Pancreas (tissue), 10 donors: Measurements from ENCODE around the gene EVI5L. TPM values are rescaled to one million over a fixed set of nuclear protein-coding genes. Genes with fewer than 3 reads are reported as not detected.
"Not testable (repeated sequence)": the region's sequence is repeated elsewhere in the genome, so short reads cannot be mapped to it uniquely, and the experiment has no call there.

Source experiments
- ATAC-seq, 4 donors: fragments of 200-7000 bp; cut with Tn5 transposase; one replicate each; pipeline versions ENCODE4 v1.8.0 to v1.9.1; 2020; ENCODE audit warnings: mild to moderate bottlenecking in 4 of 4, moderate library complexity in 4 of 4
- DNase-seq, 6 donors: peaks; one replicate each; pipeline ENCODE4 v3.0.0-alpha.2; 2020
- FAIRE-seq: peaks from 2 replicates; lab custom pipeline; 2012; peaks lifted over from hg19 to GRCh38; lab: Jason Lieb, UNC
- H3K27ac ChIP-seq, 4 donors: fragments of 200-600 bp; sonication (generic); 1 replicate in 3 of 4; 2 replicates in 1 of 4; pipeline versions ENCODE4 v1.5.0 to v1.8.0; 2020
- H3K27me3 ChIP-seq, 4 donors: fragments of 200-600 bp; one replicate each; pipeline ENCODE4 v1.8.0; 2021
- H3K36me3 ChIP-seq, 3 donors: fragments of 200-600 bp; sonication (generic) in 1 of 3; one replicate each; pipeline versions ENCODE4 v1.5.0 to v1.8.0; 2020 to 2021
- H3K4me1 ChIP-seq, 3 donors: fragments of 200-600 bp; one replicate each; pipeline ENCODE4 v1.8.0; 2021
- H3K4me3 ChIP-seq, 4 donors: fragments of 200-600 bp; sonication (generic) in 2 of 4; one replicate each; pipeline versions ENCODE4 v1.5.0 to v1.8.0; 2020 to 2021
- H3K9me3 ChIP-seq, 4 donors: fragments of 200-600 bp; one replicate each; pipeline ENCODE4 v1.8.0; 2021
- CTCF ChIP-seq, 4 donors: fragments of 200-600 bp; sonication (generic) in 3 of 4; IDR thresholded peaks; one replicate each; pipeline versions ENCODE4 v1.5.0 to v1.8.0; 2021; ENCODE audit warnings: antibody characterized with exemption in 4 of 4
- WGBS, 2 donors: extraction: QIAGEN DNeasy Blood & Tissue Kit; methylation state at CpG; one replicate each; pipeline ENCODE4 v1.1.7; 2013; 5-methylcytosine and 5-hydroxymethylcytosine counted together
- intact Hi-C, 3 donors: fragments of 100-400 bp; cut with DNase I; formaldehyde crosslinking; loops; one replicate each; pipeline versions ENCODE4 v1.11.1 to v1.14.2; 2022
- polyA plus RNA-seq, 2 donors: library from polyadenylated mRNA; stranded (reverse); fragments of 200-250 nt; gene quantifications; one replicate each; pipeline ENCODE4 v1.2.3, GENCODE V29; 2013
- total RNA-seq, 6 donors: library from RNA; stranded (reverse); fragmentation: NEBNext Ultra II Directional in 4 of 6; extraction: Animal tissue kit (Norgen Biotek cat#: 25700) in 4 of 6; gene quantifications; one replicate each; pipeline versions ENCODE4 v1.2.1 to v1.2.4, GENCODE V29; 2021 to 2023
- donor health status: healthy with polysubstance abuse.
- donor health status: DM: no; HTN: no; CAD: no; lungs with moderate emphysema.
- donor health status: DM: no; HTN: no; CAD: no.
- donor health status: control.
- donor health status: control.
- donor health status: Bipolar disorder and iron deficiency.
- donor health status: DM: yes; HTN: yes; CAD: no.
- donor health status: DM: no; HTN: no; CAD: no.
- donor health status: DM: no; HTN: no; CAD: no.
- donor health status: DM: yes; HTN: yes; CAD: no.

EVI5L gene
- total and polyA plus RNA-seq, 8 donors: 3.0 to 9.1 (median 4.8) TPM

DNA sequence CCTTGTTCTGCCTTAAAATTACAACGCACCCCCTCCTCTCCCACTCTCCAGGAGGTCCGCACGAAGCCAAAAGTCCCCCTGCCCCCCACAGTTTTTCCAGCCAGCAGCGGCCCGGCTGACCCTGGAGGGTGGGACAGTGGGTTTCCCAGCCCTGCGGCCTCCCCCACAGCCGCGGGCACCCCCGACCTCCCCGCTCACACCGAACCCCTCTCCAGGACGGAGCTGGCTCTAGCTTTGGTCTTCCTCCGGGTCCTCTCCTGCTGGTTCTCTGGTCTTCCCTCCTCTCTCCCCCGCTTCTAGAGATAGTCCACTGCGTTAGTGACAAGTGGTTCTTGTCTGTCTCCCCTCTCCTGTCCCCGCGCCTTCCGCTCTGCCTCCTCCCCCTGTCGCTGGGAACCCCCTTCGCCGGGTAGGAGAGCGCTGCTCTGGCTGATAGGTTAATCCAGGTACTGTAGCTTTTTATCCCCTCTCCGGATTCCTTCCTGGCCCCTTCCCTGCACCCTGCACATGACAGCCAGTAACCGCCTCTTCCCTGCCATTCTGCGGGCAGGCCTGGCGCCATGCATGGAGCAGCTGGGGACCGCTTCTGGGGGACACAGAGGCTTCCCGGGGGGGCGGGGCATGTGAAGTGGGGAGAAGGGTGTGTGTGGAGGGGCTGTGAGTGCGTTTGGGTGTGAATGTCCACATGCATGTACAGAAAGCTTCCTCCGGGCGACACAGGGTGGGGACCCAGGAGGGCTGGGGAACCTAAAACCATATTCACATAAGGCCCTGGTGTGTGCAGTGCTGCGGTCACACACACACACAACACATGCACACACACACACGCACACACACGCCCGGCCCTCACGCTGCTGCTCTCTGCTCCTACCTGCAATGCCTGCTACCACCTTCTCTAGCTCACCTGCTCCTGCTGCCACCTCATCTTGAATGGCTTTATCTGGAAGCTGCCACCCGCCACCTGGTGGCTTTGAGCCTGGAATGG lies 27.0 kb downstream of the EVI5L start:
- intact Hi-C loops: loop anchor here in 1 of 3 donors (10.0 kb wide), 1 partner anchor 68 kb away; the partner anchor contains the start of genes CTXN1 and SNAPC2
- WGBS, 2 donors: 86% methylated on average over 38 of the region's 38 CpGs
- no peak for TF ChIP-seq CTCF (IDR thresholded peaks at IDR 0.05)

GRCh38 chr19:7857727-7858108 lies 27.7 kb downstream of the EVI5L start:
- WGBS, 2 donors: 86 to 89% methylated on average over 7 to 8 of the region's 8 CpGs
- no peak for TF ChIP-seq CTCF (IDR thresholded peaks at IDR 0.05)
- Histone ChIP-seq H3K36me3 (no peaks in the 10 kb centered on the region), H3K9me3 (no peaks in the 10 kb centered on the region), H3K27me3 (no peaks in the 10 kb centered on the region), H3K4me3 (no peak overlapping the region), H3K27ac (no peak overlapping the region), H3K4me1 (peaks cover 4 to 5% (median 5%) of the 10 kb centered on the region in 3 donors)
- no peak for ATAC-seq
- intact Hi-C loops: loop anchor here in 1 of 3 donors (10.0 kb wide), 1 partner anchor 67 kb away; the partner anchor contains the start of genes CTXN1 and SNAPC2
- no peak for FAIRE-seq
- DNase-seq: peak in 1 of 6 donors; percentile 48

More for the DNA sequence above, 27.0 kb downstream of the EVI5L start:
- H3K27me3 ChIP-seq: no peaks in the 10 kb centered on the region
- no peaks in the 10 kb centered on the region for H3K9me3 ChIP-seq
- ATAC-seq: no peak
- no peak for FAIRE-seq
- H3K36me3 ChIP-seq: no peaks in the 10 kb centered on the region
- H3K4me1 ChIP-seq: peaks cover 4 to 5% (median 5%) of the 10 kb centered on the region in 3 donors
- no peak overlapping the region for H3K27ac ChIP-seq
- H3K4me3 ChIP-seq: no peak overlapping the region
- peak in 1 of 6 donors; percentile 10 for DNase-seq

DNA sequence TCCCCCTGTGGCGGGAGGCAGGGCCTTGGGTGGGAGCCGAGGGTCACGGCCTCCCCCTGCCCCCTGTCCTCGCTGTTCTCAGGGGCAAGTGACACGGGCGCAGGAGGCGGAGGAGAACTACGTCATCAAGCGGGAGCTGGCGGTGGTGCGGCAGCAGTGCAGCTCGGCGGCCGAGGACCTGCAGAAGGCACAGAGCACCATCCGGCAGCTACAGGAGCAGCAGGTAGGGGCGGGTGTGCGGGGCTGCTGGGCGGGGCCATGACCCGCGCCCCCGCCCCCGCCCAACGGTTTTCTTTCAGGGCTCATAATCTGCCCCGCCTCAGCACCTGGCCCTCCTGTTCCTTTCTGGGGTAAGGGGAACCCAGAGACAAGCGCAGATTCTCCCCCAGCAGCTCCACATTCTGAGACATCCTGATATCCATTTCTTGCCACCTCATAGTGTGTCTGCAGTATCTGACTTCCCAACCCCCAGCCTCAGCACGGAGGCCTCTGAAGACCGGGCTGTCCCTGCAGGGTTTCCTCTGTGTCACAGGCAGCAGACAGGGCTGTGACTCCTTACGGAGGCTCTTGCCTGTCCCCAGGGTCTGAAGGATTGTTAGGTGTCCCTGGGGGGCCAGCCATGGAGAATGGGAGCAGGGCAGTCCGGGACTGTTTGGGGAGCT lies 28.2 kb downstream of the EVI5L start:
- Histone ChIP-seq H3K4me3 (no peak overlapping the region), H3K9me3 (no peaks in the 10 kb centered on the region), H3K4me1 (peaks cover 4 to 5% (median 5%) of the 10 kb centered on the region in 3 donors), H3K36me3 (no peaks in the 10 kb centered on the region), H3K27me3 (no peaks in the 10 kb centered on the region), H3K27ac (no peak overlapping the region)
- no peak for ATAC-seq
- no peak for FAIRE-seq
- intact Hi-C loops: loop anchor here in 1 of 3 donors (10.0 kb wide), 1 partner anchor 67 kb away; the partner anchor contains the start of genes CTXN1 and SNAPC2
- peak in 1 of 6 donors; percentile 26 for DNase-seq
- TF ChIP-seq CTCF (IDR thresholded peaks at IDR 0.05): no peak
- WGBS, 2 donors: 82 to 83% methylated on average over 28 to 29 of the region's 29 CpGs

- WGBS, 2 donors: 94 to 95% methylated on average over 7 to 8 of the region's 8 CpGs
- intact Hi-C loops: loop anchor here in 1 of 3 donors (10.0 kb wide), 1 partner anchor 66 kb away; the partner anchor contains the start of genes CTXN1 and SNAPC2
- ATAC-seq: not testable (repeated sequence)
Measured at GRCh38 chr19:7859087-7859486, 29.1 kb downstream of the EVI5L start.

More at GRCh38 chr19:7859087-7859486, 29.1 kb downstream of the EVI5L start:
- H3K27me3 ChIP-seq, H3K36me3 ChIP-seq, FAIRE-seq, H3K4me1 ChIP-seq, DNase-seq, H3K27ac ChIP-seq, H3K9me3 ChIP-seq, H3K4me3 ChIP-seq: not testable (repeated sequence)
